ENCODE results near the gene C1orf105.

C1orf105 gene

GRCh38 chr1:172456344-172456769 is 35.9 kb downstream of the C1orf105 start:
- DNase-seq (ENCODE audit: low read depth in 2 of 2, low spot score in 1 of 2): no peak

DNA sequence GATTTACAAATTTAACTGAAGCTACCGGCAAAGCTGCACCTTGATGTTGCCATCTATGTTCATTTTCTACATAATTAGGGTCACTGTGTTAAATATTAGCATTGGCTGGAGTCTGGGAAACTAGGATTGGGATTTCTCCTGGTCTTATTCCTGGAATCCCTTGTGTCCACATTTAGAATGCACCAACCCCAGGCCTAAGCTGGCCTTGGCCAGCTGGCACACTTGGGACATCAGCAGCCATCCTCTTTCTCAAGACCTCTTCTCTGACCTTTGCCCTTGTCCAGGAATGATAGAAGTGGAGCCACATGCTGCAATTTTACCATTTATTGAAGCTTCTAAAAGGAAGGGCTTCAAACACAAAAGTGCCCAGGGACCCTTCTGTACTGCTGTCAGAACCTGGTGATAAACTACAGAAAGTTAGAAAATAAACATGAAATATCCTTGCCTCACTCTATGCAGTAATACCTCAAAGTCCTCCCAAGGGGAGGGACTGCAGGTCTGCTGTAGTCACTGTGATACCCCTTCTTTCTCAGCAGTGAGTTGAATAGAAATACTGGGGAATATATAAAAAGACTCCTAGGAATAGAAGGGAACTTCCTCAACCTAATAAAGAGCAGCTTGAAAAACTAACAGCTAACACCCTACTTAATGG is 37.1 kb downstream of the C1orf105 start:
- no peak for DNase-seq (ENCODE audit: low read depth in 2 of 2, low spot score in 1 of 2)

DNA sequence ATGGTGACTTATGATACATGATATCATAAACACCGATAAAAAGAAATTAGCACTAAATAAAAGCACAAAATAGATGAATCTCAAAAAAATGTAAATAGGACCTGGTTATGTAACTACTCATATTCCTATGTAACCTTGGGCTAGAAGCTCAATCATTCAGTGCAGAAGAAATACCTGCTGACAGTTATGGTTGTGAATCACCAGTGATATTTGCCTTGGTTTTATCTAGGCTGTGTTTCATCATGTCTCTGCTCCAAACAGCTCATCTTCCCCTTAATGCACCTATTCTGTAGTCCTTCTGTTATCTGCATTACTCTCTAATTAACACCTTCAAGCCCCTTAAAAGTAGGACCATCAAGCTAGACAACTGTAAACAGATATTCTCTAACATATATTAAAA is 39.7 kb downstream of the C1orf105 start:
- DNase-seq (ENCODE audit: low read depth in 2 of 2, low spot score in 1 of 2): no peak

DNA sequence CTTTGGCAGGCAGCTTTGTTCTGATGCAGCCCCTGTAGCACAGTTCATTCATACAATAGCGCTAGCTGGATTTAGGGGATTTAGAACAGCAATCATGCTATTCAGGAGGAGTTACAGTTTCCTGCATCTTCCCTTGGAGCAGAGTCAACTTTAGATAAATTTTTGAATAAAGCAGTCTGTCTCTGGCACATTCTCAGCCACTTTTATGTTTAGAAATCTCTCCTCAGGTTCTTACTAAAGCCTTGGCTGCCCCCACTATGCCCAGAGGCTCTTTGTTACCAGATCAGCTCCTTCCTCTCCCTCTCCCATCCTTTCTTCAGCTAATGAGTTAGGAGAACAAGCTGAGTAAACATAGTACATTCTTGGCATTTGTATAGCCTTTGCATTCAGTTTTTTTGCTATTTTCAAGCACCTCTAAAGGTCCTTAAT is 40.4 kb downstream of the C1orf105 start:
- no peak for DNase-seq (ENCODE audit: low read depth in 2 of 2, low spot score in 1 of 2)

DNA sequence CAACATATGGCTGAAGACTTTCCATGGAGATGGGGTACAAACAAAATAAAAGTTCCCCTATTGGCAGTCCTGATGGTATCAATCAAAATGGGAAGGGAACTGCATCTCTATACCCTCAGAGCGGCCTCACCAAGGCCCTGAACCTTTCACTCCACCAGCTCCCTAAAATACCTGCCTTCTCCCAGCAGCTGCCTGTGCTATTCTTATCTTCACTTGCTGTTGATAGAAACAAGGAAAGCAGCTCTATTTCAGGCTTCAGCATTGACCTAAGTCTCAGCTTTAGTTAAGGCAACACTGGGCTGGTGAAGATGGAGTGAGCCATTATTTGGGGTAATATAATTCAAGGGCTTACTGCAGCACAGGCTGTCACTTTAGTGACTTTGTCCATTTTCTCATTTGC is 45.1 kb downstream of the C1orf105 start:
- no peak for DNase-seq (ENCODE audit: low read depth in 2 of 2, low spot score in 1 of 2)

- DNase-seq (ENCODE audit: low read depth in 2 of 2, low spot score in 1 of 2): no peak
These were observed 46.4 kb downstream of the C1orf105 start for GRCh38 chr1:172466795-172467407.

DNA sequence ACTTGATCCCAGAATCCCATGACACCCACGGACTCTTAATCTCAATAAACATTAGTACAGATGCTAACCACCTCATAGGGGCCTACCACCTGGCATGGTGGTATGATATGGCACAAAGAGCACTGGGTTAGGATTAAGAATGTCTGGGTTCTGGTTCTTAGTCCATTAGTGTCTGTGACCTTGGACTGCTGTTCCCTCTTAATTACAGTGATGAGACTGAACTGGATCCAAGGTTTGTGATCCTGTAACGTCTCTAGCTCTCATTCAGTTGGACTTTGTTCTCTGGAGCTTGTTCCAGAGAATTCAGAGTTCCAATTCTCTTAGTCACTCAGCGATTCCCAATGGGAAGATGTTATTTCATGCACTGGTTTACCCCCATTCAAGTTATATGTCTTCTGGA is 47.0 kb downstream of the C1orf105 start:
- no peak for DNase-seq (ENCODE audit: low read depth in 2 of 2, low spot score in 1 of 2)

DNA sequence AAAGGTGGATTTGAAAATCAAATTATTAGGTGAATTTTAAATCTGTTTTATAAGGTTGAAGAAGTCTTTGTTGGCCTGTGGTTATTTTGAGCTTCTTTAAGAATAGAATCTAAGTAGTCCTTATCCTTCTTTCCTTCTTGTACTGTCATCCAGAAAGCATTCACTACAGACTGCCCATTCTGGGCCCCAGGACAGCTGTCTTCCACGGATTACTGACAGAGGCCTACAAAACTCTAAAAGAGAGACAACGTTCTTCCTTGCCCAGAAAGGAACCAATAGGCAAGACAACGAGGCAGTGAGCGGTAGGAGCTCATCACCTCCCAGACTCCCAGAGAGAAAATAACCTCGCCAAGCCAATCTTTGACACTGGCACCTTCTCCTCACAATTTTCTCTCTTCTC is 47.8 kb downstream of the C1orf105 start:
- no peak for DNase-seq (ENCODE audit: low read depth in 2 of 2, low spot score in 1 of 2)

DNA sequence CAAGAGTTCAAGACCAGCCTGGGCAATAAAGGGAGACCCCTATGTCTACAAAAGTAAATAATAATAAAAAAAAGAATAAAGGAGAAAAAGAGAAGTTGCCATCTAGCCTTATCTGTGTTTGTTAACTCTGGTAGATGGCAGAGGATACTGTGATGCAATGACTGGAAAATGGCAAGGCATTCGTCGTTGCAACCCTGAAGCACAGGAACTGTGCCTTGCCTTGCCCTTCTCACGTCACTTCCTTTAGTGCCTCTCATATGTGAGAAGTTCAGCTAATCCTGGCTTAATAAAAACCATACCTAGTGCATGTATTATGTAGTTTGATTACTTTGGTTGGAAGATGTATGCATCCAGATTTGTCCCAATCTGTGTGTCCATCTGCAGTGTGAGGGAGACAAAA is 49.2 kb downstream of the C1orf105 start:
- no peak for DNase-seq (ENCODE audit: low read depth in 2 of 2, low spot score in 1 of 2)

DNA sequence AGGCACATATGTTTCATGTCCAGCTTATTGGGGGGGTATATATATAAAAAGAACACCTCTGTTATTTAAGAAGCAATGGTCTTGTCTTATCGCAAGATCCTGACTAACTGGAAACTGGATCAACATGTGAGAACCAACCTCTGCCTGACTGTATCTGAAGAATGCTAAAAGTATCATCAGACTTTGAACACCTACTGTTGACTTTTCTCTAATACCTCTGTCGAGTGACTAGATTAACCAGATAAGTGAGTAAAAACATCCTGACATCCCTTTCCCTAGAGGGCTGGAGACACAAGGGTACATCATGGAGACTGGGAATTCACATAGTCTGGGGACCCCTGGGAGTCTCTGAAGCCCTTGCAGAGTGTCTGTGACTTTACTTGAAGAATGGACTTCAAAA is 49.7 kb downstream of the C1orf105 start:
- DNase-seq (ENCODE audit: low read depth in 2 of 2, low spot score in 1 of 2): no peak

- DNase-seq (ENCODE audit: low read depth in 2 of 2, low spot score in 1 of 2): no peak
These were observed 51.2 kb downstream of the C1orf105 start for GRCh38 chr1:172471666-172472065.

DNA sequence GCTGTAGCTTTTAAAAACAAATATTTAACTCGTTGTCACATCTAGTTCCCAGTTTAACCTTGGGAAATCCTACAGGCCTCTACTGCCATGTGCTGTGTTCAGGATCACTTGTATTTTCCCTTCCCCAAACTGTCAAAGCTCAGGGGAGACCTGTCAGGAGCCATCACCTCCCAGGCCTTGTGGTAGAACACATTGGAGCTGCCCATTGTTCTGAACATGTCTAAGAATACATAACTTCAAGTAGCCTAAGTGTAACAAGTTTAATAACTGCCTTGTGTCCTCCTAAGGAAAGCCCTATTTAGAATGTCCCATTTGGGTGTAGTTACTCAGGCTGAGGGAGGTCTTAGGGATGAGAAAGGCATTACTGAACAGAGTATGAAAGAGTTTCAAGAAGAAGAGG is 52.0 kb downstream of the C1orf105 start:
- no peak for DNase-seq (ENCODE audit: low read depth in 2 of 2, low spot score in 1 of 2)

- no peak for DNase-seq (ENCODE audit: low read depth in 2 of 2, low spot score in 1 of 2)
These were observed 52.8 kb downstream of the C1orf105 start for GRCh38 chr1:172473302-172473701.

DNA sequence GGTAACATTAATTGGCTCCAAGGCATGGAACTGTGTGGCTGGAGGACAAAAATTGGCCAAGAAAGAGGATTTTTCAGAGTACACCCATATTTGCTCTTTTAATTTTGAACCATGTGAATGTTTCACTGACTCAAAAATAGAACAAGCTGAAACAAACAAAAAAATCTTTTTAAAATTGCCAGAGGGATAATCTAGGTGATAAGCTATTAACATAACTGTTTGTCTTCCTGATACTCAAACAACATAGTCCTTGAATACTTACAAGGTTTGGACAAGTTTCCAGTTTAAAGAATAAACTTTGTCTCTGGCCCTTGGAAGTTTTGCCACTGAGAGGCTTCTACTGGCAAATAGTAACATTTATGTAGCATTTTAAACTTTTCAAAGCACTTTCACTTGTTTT is 53.4 kb downstream of the C1orf105 start:
- no peak for DNase-seq (ENCODE audit: low read depth in 2 of 2, low spot score in 1 of 2)

DNA sequence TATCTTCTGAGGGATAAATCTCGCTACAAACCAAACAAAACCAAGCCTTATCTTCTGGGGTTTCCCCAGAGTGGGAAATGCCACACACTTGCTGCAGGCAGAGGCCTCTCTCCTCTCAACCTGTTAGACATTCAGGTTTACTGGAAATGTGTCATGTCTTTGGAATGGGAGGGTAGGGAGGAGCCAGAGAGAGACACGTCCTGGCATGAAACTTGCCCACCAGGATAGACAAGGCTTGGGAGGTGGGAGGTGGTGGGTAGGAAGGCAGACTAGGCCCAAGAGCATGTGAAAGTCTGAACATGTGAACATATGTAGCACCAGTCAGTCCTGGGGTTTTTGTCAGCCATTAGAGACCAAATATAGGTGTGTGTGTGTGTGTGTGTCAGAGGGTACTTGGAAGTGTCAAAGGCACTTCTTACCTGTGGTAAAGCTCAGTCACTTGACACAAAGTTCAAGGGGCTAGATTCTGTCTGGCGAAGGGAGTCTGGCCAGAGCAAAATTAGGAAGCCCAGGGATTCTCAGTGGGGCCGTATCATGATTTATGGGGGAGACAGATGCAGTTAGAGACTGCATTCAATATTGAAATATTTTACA is 55.8 kb downstream of the C1orf105 start:
- no peak for DNase-seq (ENCODE audit: low read depth in 2 of 2, low spot score in 1 of 2)

GRCh38 chr1:172477216-172477615 is 56.7 kb downstream of the C1orf105 start:
- no peak for DNase-seq (ENCODE audit: low read depth in 2 of 2, low spot score in 1 of 2)

GRCh38 chr1:172477741-172478140 is 57.3 kb downstream of the C1orf105 start:
- no peak for DNase-seq (ENCODE audit: low read depth in 2 of 2, low spot score in 1 of 2)

GRCh38 chr1:172478485-172478884 is 58.0 kb downstream of the C1orf105 start:
- no peak for DNase-seq (ENCODE audit: low read depth in 2 of 2, low spot score in 1 of 2)

- no peak for DNase-seq (ENCODE audit: low read depth in 2 of 2, low spot score in 1 of 2)
These were observed 59.9 kb downstream of the C1orf105 start for GRCh38 chr1:172480431-172480830.

DNA sequence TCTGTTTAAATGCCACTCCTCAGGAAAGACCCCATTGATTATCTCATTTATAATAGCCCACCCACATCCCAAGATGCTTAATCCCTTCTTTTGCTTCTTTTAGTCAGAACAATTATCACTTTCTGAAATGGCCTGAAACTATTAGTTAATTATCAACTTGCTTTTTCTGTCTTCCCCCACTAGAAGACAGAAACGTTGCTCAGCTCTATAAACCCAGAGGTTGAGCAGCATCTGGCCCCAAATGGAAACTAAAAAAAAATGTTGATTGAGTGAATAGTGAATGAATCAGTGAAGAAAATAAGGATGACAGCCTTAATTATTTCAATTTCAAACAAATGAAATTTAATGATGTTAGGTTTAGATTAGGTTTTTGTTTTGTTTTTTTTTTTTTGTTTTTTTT is 61.6 kb downstream of the C1orf105 start:
- no peak for DNase-seq (ENCODE audit: low read depth in 2 of 2, low spot score in 1 of 2)

GRCh38 chr1:172483448-172483847 is 63.0 kb downstream of the C1orf105 start:
- DNase-seq (ENCODE audit: low read depth in 2 of 2, low spot score in 1 of 2): no peak

DNA sequence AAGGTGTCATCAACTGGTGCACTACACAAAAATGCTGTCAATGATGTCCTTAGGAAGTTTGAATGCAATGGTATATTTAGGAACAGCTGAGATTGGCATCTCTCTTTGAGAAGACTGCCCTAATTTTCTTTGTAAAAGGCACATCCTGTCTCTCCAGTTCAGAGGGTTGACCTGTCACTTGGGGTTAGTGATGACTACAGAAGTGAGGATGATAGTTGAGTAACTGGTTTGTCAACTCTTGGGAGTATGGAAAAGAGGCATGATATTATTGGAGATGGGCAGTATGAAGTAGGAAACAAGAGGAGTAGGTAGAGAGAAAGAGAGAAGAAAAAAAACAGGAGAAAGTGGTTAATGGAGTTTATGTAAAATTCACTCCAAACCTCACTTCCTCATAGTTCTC is 63.8 kb downstream of the C1orf105 start:
- DNase-seq (ENCODE audit: low read depth in 2 of 2, low spot score in 1 of 2): no peak

- DNase-seq (ENCODE audit: low read depth in 2 of 2, low spot score in 1 of 2): no peak
These were observed 65.1 kb downstream of the C1orf105 start for GRCh38 chr1:172485626-172486025.

Measured in stimulated activated CD8-positive, alpha-beta memory T cell treated with anti-CD3 and anti-CD28 coated beads, Interleukin-4, amount 100 ng/mL, for 1 hour (primary cell).